SK-N-SH treated with all-trans-retinoic acid at 6 μM for 48 hours (cell line): Measurements from ENCODE around the gene OR2B6.

ENCODE experiments used
- ATAC-seq: fragments of 200-7000 bp; cut with Tn5 transposase; 3 replicates; pipeline ENCODE4 v1.9.1; 2020; ENCODE audit warnings: mild to moderate bottlenecking, moderate library complexity
- ARNTL ChIP-seq: fragments of 450-650 bp; formaldehyde crosslinking; IDR thresholded peaks from 2 replicates; pipeline ENCODE4 v1.5.0; 2020; ENCODE audit warnings: low read depth, mild to moderate bottlenecking, moderate library complexity, borderline replicate concordance
- BACH2 ChIP-seq: fragments of 250-450 bp; sonication (Bioruptor Pico); IDR thresholded peaks from 2 replicates; pipeline ENCODE4 v1.9.0; 2021; ENCODE audit warnings: mild to moderate bottlenecking, borderline replicate concordance
- CSDC2 ChIP-seq: fragments of 250-450 bp; sonication (Bioruptor Pico); IDR thresholded peaks from 2 replicates; pipeline ENCODE4 v1.5.0; 2020; ENCODE audit warnings: mild to moderate bottlenecking, moderate library complexity
- ESRRG ChIP-seq: fragments of 250-450 bp; sonication (Bioruptor Pico); IDR thresholded peaks from 2 replicates; pipeline ENCODE4 v1.6.1; 2021; ENCODE audit warnings: mild to moderate bottlenecking
- ISL1 ChIP-seq: fragments of 250-450 bp; sonication (Bioruptor Pico); IDR thresholded peaks from 2 replicates; pipeline ENCODE4 v2.1.2; 2022; ENCODE audit warnings: mild to moderate bottlenecking, moderate library complexity
- PPARA ChIP-seq: fragments of 250-450 bp; sonication (Bioruptor Pico); IDR thresholded peaks from 2 replicates; pipeline ENCODE4 v1.5.0; 2020; ENCODE audit warnings: mild to moderate bottlenecking, borderline replicate concordance
- SNAI2 ChIP-seq: fragments of 250-450 bp; sonication (Bioruptor Pico); IDR thresholded peaks from 2 replicates; pipeline ENCODE4 v1.5.0; 2020; ENCODE audit warnings: mild to moderate bottlenecking, moderate library complexity
- TCF4 ChIP-seq: fragments of 250-450 bp; sonication (Bioruptor Pico); IDR thresholded peaks from 2 replicates; pipeline ENCODE4 v1.8.0; 2021; ENCODE audit warnings: mild to moderate bottlenecking, moderate library complexity, borderline replicate concordance
- TOX ChIP-seq: fragments of 250-450 bp; sonication (Bioruptor Pico); IDR thresholded peaks from 2 replicates; pipeline ENCODE4 v1.8.0; 2021; ENCODE audit warnings: mild to moderate bottlenecking, moderate library complexity, borderline replicate concordance
- ZC3H10 ChIP-seq: fragments of 250-450 bp; sonication (Bioruptor Pico); IDR thresholded peaks from 2 replicates; pipeline ENCODE4 v1.5.1; 2021; ENCODE audit warnings: mild to moderate bottlenecking, moderate library complexity
- ZFP30 ChIP-seq: fragments of 450-650 bp; formaldehyde crosslinking; IDR thresholded peaks from 2 replicates; pipeline ENCODE4 v1.5.0; 2022; ENCODE audit warnings: mild to moderate bottlenecking, moderate library complexity
- ZNF565 ChIP-seq: fragments of 450-650 bp; formaldehyde crosslinking; conservative IDR thresholded peaks from 2 replicates; pipeline ENCODE4 v1.5.0; 2020; ENCODE audit warnings: low read depth, mild to moderate bottlenecking, moderate library complexity
- ZNF70 ChIP-seq: fragments of 450-650 bp; formaldehyde crosslinking; IDR thresholded peaks from 2 replicates; pipeline ENCODE4 v1.5.0; 2020; ENCODE audit warnings: mild to moderate bottlenecking, moderate library complexity
- ZNF8 ChIP-seq: fragments of 450-650 bp; formaldehyde crosslinking; IDR thresholded peaks from 2 replicates; pipeline ENCODE4 v1.5.0; 2020; ENCODE audit warnings: mild to moderate bottlenecking, moderate library complexity
- TF ChIP-seq, protein P1 (sequence below): fragments of 250-450 bp; sonication (Bioruptor Pico); IDR thresholded peaks from 2 replicates; pipeline ENCODE4 v1.5.0; 2020; ENCODE audit warnings: mild to moderate bottlenecking, moderate library complexity
- TF ChIP-seq, protein P2 (sequence below): fragments of 250-450 bp; sonication (Bioruptor Pico); IDR thresholded peaks from 2 replicates; pipeline ENCODE4 v1.8.0; 2020; ENCODE audit warnings: mild to moderate bottlenecking, moderate library complexity, borderline replicate concordance
- TF ChIP-seq, protein P3 (sequence below): fragments of 250-450 bp; sonication (Bioruptor Pico); IDR thresholded peaks from 2 replicates; pipeline ENCODE4 v1.5.1; 2021; ENCODE audit warnings: mild to moderate bottlenecking, moderate library complexity
- TF ChIP-seq, protein P4 (sequence below): fragments of 250-450 bp; sonication (Bioruptor Pico); IDR thresholded peaks from 2 replicates; pipeline ENCODE4 v1.8.0; 2021; ENCODE audit warnings: low read depth, mild to moderate bottlenecking, moderate library complexity, borderline replicate concordance
- TF ChIP-seq, protein P5 (sequence below): fragments of 250-450 bp; sonication (Bioruptor Pico); IDR thresholded peaks from 2 replicates; pipeline ENCODE4 v1.5.1; 2020; ENCODE audit warnings: low read depth, mild to moderate bottlenecking, moderate library complexity

Gene OR2B6

DNA sequence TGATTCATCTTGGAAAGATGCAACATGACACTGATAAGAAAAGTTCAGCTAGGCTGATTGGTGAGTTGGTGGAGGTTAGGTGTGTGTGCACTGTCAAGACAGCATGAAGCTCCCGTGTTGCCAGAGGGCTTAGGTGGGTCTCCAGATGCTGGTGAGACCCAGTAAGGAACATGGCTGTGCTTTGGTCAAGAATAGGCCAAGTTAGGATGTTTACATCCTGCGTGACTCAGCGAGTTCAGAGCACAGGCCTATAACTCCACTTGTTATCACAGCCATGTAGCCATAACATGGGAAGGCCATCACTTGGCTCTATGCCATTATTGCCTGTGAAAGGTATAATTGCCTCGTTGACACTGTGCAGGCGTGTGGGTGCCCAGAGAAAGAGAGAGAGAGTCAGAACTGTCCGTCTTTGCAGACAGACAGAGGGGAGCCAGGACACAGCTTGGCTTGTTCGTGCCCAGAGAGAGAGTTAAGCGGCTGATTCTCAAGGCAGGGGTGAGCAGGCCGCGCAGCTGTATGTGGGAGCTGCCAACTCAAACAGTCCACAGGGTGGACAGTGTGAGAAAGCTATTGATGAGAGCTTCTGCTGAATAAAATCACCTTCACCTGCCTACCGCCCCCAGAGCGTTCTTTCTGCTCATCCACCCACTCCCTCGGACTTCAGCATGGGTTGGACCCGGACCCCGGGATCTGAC lies 43.5 kb downstream of the OR2B6 start:
- TF ChIP-seq ARNTL (no peak), PPARA (CRISPR knock-in tag) (no peak), ZNF565 (CRISPR knock-in tag) (no peak), BACH2 (no peak), TCF4 (CRISPR knock-in tag) (no peak), ISL1 (CRISPR knock-in tag) (no peak), ZFP30 (no peak), ZC3H10 (CRISPR knock-in tag) (no peak), ZNF8 (CRISPR knock-in tag) (no peak), TOX (CRISPR knock-in tag) (no peak), ESRRG (CRISPR knock-in tag) (no peak), ZNF70 (no peak), SNAI2 (CRISPR knock-in tag) (no peak)
- TF ChIP-seq, protein P1, sequence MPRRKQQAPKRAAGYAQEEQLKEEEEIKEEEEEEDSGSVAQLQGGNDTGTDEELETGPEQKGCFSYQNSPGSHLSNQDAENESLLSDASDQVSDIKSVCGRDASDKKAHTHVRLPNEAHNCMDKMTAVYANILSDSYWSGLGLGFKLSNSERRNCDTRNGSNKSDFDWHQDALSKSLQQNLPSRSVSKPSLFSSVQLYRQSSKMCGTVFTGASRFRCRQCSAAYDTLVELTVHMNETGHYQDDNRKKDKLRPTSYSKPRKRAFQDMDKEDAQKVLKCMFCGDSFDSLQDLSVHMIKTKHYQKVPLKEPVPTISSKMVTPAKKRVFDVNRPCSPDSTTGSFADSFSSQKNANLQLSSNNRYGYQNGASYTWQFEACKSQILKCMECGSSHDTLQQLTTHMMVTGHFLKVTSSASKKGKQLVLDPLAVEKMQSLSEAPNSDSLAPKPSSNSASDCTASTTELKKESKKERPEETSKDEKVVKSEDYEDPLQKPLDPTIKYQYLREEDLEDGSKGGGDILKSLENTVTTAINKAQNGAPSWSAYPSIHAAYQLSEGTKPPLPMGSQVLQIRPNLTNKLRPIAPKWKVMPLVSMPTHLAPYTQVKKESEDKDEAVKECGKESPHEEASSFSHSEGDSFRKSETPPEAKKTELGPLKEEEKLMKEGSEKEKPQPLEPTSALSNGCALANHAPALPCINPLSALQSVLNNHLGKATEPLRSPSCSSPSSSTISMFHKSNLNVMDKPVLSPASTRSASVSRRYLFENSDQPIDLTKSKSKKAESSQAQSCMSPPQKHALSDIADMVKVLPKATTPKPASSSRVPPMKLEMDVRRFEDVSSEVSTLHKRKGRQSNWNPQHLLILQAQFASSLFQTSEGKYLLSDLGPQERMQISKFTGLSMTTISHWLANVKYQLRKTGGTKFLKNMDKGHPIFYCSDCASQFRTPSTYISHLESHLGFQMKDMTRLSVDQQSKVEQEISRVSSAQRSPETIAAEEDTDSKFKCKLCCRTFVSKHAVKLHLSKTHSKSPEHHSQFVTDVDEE (CRISPR knock-in tag): no peak
- TF ChIP-seq, protein P2, sequence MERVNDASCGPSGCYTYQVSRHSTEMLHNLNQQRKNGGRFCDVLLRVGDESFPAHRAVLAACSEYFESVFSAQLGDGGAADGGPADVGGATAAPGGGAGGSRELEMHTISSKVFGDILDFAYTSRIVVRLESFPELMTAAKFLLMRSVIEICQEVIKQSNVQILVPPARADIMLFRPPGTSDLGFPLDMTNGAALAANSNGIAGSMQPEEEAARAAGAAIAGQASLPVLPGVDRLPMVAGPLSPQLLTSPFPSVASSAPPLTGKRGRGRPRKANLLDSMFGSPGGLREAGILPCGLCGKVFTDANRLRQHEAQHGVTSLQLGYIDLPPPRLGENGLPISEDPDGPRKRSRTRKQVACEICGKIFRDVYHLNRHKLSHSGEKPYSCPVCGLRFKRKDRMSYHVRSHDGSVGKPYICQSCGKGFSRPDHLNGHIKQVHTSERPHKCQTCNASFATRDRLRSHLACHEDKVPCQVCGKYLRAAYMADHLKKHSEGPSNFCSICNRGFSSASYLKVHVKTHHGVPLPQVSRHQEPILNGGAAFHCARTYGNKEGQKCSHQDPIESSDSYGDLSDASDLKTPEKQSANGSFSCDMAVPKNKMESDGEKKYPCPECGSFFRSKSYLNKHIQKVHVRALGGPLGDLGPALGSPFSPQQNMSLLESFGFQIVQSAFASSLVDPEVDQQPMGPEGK: no peak
- TF ChIP-seq, protein P3, sequence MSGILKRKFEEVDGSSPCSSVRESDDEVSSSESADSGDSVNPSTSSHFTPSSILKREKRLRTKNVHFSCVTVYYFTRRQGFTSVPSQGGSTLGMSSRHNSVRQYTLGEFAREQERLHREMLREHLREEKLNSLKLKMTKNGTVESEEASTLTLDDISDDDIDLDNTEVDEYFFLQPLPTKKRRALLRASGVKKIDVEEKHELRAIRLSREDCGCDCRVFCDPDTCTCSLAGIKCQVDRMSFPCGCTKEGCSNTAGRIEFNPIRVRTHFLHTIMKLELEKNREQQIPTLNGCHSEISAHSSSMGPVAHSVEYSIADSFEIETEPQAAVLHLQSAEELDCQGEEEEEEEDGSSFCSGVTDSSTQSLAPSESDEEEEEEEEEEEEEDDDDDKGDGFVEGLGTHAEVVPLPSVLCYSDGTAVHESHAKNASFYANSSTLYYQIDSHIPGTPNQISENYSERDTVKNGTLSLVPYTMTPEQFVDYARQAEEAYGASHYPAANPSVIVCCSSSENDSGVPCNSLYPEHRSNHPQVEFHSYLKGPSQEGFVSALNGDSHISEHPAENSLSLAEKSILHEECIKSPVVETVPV (CRISPR knock-in tag): no peak
- TF ChIP-seq, protein P4, sequence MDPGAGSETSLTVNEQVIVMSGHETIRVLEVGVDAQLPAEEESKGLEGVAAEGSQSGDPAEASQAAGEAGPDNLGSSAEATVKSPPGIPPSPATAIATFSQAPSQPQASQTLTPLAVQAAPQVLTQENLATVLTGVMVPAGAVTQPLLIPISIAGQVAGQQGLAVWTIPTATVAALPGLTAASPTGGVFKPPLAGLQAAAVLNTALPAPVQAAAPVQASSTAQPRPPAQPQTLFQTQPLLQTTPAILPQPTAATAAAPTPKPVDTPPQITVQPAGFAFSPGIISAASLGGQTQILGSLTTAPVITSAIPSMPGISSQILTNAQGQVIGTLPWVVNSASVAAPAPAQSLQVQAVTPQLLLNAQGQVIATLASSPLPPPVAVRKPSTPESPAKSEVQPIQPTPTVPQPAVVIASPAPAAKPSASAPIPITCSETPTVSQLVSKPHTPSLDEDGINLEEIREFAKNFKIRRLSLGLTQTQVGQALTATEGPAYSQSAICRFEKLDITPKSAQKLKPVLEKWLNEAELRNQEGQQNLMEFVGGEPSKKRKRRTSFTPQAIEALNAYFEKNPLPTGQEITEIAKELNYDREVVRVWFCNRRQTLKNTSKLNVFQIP: no peak
- ATAC-seq: no peak

DNA sequence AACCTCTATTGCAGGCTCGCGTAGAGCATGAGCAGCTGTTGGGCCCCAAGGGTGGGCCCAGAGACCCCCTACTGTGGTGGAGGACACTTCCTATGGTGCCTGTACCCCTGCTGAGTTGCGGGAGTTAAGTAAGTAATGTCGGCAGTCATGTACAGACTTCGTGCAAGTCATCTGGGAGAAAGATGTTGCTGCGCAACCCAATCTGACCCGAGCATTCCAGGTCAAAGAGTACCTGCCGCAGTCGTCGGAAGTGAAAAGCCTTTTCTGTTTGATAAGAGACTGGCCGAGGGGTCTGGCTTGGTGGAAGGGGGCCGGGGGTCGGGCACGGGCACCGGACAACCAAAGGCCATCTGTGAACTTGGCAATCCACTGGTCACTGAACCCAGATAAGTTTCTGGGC lies 44.3 kb downstream of the OR2B6 start:
- no peak for ATAC-seq

More for the DNA sequence above, 44.3 kb downstream of the OR2B6 start:
- TF ChIP-seq ZNF70: no peak
- TF ChIP-seq CSDC2 (CRISPR knock-in tag): no peak
- TF ChIP-seq, protein P5, sequence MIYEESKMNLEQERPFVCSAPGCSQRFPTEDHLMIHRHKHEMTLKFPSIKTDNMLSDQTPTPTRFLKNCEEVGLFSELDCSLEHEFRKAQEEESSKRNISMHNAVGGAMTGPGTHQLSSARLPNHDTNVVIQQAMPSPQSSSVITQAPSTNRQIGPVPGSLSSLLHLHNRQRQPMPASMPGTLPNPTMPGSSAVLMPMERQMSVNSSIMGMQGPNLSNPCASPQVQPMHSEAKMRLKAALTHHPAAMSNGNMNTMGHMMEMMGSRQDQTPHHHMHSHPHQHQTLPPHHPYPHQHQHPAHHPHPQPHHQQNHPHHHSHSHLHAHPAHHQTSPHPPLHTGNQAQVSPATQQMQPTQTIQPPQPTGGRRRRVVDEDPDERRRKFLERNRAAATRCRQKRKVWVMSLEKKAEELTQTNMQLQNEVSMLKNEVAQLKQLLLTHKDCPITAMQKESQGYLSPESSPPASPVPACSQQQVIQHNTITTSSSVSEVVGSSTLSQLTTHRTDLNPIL (CRISPR knock-in tag): no peak
- TF ChIP-seq PPARA (CRISPR knock-in tag): no peak
- no peak for TF ChIP-seq ESRRG (CRISPR knock-in tag)
- TF ChIP-seq, protein P3 (CRISPR knock-in tag): no peak
- TF ChIP-seq ZNF8 (CRISPR knock-in tag): no peak
- TF ChIP-seq, protein P1 (CRISPR knock-in tag): no peak
